LoVo (cell line): ENCODE data around the gene TMEM131.
A peak's percentile ranks its signal among the peaks of the same experiment; 100 is the strongest.
"Not testable (repeated sequence)": the region's sequence is repeated elsewhere in the genome, so short reads cannot be mapped to it uniquely, and the experiment has no call there.

Source experiments
- DNase-seq: peaks from one replicate; pipeline ENCODE4 v3.0.0-alpha.2; 2016; ENCODE audit warnings: low spot score

The TMEM131 gene

DNA sequence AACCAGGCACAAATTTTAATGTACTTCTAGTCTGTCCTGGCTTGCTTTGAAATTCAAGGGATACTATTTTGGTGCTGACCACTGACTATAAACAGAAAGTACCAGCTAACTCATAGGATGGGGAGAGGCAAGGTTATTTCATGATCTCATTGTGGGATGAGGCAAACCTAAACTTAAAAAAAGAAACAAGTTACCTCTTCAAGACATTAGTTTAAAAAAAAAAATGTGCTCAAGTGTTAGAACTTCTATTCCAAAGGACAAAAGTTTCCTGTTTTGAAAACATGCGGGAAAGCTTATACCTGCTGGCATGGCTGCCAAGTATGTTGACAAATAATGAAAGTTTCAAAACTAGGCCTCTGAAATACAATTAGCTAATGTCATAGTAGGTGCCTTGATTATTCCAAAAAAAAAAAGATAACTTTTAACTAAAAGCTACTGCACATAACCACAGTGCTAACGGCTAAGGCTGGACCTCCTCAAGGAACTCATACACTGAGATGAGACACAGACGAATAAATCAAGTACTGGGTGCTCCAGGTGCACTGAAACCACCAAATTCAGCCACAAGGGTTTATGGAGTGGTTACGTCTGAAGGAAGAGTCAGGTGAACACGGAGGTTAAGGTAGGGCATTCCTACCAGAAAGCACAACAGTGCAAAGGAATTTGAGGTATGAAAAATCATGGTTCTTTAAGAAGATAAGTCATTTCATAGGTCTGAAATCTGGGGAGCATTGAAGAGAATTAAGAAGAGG lies 38.1 kb downstream of the TMEM131 start:
- peak; percentile 14 for DNase-seq

DNA sequence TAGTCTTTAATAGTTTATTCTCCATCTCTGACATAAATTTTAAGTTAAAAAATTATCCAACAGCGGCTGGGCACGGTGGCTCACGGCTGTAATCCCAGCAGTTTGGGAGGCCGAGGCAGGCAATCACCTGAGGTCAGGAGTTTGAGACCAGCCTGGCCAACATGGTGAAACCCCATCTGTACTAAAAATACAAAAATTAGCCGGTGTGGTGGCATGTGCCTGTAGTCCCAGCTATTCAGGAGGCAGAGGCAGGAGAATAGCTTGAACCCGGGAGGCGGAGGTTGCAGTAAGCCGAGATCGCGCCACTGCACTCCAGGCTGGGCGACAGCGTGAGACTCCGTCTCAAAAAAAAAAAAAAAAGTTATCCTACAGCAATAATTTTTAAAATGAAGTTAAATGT lies 39.0 kb downstream of the TMEM131 start:
- not testable (repeated sequence) for DNase-seq

DNA sequence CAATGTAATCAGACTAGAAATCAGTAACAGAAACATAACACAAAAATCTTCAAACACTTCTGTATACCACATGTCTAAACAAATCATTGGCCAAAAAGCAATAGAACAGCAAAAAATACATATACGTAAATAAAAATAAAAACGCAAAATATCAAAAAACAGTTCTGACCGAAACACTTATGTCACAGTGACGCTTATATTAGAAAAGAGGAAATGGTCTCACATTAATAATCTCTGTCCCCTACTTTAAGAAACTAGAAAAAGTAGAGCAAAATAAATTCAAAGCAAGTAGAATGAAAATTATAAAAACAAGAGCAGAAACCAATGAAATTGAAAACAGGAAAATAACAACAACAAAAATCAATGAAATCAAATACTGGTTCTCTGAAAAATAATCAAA lies 41.9 kb downstream of the TMEM131 start:
- no peak for DNase-seq

DNA sequence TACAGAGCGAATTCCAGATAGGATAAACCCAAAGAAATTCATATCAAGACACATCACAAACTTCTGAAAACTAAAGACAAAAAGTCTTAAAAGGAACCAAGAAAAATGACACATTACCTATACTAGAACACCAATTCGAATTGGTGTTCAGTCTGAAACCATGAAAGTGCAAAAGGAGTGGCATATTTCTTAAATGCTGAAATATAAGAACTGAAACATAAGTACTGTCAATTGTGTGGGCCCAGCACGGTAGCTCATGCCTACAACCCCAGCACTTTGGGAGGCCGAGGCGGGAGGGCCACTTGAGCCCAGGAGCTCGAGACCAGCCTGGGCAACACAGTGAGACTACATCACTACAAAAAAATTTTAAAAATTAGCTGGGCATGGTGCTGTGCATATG lies 43.4 kb downstream of the TMEM131 start:
- no peak for DNase-seq

DNA sequence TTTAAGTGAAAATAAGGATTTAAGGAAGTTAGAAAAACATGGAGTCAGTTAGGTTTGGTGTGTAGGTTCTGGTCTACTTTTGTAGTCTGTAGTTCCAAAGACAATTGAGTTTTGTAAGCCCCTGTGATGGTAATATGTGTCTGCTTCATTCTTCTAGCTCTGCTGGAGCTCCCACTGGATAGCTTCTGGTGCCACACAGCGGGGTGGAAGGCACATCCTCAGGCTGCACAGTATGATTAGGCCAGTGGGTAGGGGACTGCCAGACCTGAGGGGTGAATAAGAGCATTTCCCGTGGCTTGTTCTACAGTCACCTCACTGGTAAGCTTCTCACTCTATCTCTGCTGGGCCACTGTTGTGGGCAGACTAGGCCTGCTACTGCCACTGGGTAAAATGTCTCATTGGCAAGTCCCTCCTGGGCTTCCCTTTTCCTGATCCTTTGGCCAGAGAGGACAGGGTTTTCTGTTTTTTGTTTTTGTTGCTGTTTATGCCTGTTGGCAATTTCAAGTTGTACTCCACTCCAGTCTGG lies 44.5 kb downstream of the TMEM131 start:
- no peak for DNase-seq

DNA sequence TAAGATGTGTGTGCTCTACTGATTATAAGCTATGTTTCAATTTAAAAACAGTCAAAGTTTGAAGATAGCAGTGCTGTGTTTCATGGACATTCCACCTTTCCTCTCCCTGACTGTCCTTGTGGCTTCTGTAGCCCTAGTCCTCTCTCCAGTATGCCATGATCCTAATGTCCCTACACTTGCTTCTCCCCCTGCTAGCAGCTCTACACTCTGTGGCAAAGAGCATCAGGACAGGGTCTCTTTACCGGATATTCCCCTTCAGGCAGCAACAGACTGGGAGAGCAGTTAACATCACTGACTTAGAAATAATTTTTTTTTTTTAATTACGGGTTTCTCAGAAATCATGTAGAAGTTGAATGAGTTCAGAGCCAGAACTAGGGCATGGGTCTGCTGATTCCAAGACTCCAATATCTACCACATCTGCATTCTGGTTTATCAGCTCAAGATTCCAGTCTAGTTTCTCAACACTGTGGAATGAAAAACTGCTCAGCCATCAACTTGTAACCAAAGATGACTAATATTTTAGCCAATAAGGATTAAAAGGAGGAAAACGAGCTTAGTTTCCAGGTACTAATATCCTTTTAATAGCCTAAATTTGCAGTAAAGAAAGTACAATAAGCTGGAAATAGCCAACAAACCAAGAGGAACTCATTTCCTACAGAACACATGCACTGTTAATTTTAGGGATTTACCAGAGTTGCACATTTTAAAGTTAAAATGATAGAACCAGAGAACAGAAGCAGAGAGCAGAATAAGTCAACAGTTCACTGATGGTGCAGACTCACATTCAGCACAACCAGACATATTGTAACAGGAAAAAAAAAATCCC lies 45.2 kb downstream of the TMEM131 start:
- DNase-seq = peak; percentile 28

DNA sequence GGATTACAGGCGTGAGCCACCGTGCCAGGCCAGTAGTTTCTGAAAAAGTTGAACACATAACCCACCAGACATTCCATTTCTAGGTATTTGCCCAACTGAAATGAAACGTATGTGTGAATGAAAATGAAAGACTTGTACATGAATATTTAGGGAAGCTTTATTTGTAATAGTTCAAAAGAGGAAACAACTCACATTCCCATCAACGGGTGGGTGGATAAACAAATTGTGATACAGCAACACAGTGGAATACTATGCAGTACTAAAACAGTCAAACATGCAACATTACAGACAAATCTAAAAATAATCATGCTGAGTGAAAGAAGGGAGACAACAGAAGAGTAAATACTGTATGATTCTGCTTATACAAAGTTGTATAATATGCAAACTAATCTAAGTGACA lies 46.8 kb downstream of the TMEM131 start:
- no peak for DNase-seq

DNA sequence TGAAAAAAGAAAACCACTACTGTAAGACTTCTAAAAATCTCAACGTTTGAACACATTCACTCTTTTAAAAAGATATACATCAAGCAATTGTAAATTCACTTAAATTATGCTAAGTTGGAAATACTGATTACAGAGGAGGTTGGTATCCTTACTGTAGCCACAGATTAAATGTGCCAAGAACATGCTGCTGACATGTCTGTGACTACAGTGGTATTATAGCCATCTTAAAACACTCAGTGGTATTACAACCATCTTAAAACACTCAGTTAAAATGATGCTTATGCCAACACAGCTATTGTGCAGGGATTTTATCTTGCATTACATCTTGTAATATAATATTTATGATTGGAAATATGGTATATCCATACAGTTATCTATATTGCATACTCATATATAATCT lies 50.0 kb downstream of the TMEM131 start:
- DNase-seq = no peak

DNA sequence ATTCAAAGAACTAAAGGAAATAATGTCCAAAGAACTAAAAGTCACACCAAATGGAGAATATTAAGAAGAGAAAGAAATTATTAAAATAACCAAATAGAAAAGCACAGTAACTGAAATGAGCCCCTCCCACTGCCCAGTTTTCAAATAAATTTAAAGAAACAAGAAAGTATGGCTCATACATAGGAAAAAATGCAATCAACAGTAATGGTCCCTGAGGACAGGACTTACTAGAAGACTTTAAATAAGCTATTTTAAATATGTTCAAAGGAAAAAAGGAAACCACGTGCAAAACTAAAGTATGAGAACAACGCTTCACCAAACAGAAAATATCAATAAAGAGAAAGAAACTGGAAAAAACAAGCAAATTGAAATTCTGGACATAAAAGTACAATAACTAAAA lies 58.9 kb downstream of the TMEM131 start:
- DNase-seq = no peak

DNA sequence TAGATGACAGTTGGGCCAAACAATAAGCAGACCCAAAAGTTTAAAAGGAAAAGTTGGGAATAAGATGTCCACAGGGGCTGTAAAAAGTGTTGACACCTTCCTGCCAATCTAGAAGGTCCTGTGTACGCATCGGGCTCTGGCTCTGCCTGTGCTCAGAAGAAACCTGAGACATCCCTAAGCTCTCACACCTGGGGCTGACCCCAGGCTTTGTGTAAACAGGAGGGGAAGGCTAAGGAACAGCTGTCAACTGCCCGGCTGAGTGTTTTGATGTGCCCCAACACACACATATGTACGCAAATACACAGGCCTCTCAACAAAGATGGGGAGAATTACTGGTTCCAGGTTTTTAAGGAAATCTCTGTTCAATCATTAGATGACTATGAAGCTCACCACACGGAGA lies 59.5 kb downstream of the TMEM131 start:
- peak; percentile 31 for DNase-seq

DNA sequence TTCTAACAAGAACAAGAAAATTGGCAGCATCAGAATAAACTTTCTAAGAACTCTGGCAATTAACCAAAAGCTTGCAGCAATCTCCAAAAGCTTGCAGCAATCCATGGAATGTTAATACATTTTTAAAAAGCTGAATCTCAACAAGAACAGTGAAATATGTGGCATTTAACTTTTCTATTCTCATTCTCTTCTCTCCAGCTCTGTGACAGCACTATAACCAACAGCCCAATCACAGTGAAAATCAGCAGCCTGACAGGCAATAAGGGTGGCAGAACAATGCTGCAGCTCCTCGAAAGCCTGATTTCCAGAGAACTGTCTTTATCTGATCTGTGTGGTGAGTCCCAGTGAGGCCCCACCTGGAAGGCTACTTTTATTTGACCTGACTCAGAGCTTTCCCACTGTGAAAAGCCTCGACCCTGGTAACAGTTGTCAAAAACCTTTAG lies 60.0 kb downstream of the TMEM131 start:
- DNase-seq = peak; percentile 37

DNA sequence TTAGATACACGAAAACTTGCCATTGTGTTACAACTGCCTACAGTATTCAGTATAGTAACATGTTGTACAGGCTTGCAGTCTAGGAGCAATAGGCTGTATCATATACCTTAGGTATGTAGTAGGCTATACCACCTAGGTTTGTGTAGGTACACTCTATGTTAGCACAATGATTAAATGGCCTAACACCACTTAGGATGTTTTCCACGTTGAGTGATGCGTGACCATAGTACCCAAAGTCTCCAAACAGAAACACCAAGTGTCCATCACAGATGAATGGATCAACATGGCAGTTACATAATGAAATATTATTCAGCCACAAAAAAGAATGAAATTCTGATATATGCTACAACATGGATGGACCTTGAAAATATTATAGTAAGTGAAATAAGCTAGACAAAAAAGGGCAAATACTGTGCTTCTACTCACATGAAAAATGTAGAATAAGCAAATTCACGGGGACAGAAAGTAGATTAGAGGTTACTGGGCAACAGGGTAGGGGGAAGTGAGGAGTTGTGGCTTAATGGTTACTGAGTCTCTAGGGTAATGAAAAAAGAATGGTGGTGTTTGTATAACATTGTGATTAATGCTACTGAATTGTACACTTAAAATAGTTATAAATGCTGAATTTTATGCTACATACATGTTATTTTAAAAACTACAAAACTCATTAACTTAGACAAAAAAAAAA lies 62.6 kb downstream of the TMEM131 start:
- no peak for DNase-seq

DNA sequence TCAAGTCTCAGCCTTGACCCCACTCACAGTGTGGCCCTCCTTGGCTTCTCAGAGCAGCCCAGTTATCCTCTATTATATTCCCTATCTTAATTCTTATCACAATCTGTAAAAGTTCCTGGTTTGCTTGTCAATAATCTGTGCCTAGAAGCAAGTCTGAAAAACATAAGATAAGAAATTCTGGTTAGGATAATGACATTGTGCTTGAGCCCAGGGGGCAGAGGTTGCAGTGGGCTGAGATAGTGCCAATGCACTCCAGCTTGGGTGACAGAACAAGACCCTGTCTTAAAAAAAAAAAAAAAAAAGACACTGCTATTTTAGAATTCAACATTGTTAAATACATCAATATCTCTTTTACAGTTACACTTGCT lies 63.9 kb downstream of the TMEM131 start:
- DNase-seq = no peak

DNA sequence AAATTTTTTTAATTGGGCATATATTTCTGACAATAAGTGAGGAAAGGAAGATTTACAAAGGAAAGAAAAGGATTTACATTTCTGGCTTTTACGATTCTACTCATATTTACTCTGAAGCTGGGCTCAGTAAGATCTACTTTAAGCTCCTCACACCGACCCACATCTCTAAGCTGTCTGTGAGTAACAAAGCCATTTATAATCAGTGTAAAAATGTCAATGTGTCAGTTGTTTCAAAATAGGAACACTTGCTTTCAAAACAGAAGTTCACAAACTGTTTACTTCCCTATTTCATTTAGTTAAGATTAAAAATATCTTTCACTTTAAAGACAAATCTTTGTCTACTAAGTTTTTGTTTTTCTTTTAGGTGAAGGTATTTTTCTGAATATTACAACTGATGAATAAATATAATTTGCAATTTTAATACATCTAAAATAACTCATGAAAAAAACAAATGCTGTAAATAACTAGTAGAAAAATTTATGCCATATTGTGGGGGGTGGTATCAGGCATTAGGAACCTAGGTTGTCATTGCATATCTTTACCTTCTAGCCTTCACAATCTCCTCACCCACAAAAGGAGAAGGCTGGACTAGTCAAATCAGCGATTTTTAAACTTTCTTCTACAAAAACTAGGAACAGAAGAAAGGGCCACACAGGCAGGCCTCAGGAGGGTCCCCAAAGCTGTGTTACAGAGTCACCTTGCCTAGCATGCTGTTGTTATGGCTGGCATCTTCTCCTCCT lies 64.5 kb downstream of the TMEM131 start:
- DNase-seq = no peak

DNA sequence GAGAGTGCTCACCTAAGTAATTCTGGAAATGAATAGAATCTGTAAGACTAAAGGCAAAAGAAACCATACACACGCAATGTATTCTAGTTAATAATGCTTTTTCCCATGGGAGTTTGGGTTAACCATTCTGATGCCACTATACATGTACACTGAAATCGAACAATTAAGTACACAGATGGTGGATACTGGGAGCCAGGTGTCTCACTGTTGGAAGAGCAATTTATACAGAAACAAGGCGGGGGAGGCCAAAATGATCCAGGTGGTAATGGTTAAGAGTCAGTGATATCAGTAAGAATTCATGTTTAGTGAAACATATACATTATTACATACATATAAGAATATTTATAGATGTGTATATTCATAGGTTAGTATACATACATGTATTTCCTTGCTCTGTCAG lies 67.2 kb downstream of the TMEM131 start:
- no peak for DNase-seq

DNA sequence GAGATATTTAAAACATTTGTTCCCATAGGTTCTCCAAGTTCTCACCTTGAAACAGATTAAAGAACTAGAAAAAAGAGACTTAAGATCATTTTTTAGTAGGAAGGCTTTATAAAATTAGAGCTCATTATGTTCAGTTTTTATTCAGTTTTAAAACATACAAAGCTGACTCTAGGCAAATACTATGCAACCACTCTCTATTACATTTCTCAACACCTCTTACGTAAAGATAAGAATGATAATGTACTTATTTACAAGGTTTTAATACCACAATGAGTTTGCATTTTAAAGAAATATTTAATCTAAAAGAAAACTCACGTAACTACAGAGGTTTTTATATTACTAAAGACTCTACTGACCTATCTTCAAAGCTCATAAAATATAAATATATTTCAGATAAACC lies 68.8 kb downstream of the TMEM131 start:
- no peak for DNase-seq

DNA sequence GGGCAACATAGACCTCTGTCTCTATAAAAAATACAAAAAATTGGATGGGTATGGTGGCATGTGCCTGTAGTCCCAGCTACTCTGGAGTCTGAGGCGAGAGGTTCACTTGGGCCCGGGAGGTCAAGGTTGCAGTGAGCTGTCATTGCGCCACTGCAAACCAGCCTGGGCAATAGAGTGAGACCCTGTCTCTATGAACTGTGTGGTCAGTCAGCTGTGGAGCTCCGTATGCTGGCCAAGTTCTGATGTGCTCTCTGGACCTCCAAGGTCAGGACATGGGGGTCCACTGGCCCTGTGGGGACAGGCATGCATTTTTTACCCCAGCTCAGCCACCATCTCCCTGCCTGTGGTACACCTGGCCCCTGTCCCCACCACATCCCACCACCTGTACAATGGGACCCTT lies 71.6 kb downstream of the TMEM131 start:
- no peak for DNase-seq

DNA sequence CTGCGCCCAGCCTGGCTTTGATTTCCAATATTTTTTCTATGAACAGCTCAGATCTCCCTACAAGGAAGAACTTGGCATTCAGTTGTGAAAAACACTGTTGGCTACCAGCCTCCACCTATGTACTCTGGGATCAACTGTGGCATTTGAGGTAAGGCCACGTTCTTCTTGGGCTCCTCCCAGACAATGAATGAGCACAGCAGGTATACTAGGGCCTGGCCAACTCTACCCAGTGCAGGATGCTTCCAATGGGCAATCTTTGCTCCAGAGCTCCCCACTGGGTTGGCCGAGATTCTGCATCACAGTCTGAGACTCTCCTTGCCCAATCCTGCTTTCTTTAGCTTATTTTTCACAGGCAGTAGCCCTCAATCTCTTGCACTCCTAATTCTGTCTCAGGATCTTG lies 75.9 kb downstream of the TMEM131 start:
- DNase-seq = no peak

DNA sequence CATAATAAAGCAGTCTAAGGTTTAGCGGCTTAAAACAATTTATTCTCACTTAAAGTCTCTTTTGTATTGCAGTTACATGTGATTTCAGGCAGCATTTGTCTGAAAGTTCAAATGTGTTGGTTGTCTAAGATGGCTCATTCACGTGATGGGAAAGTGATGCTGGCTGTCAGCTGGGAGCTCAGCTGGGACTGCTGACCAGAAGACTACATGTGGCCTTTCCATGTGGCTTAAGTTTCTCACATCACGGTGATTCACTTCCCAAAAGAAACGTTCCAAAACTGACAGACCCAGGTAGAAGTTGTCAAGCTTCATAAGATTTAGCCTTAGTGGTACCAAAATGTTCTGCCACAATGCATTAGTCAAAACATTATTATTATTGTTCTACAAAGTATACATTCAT lies 76.9 kb downstream of the TMEM131 start:
- no peak for DNase-seq

DNA sequence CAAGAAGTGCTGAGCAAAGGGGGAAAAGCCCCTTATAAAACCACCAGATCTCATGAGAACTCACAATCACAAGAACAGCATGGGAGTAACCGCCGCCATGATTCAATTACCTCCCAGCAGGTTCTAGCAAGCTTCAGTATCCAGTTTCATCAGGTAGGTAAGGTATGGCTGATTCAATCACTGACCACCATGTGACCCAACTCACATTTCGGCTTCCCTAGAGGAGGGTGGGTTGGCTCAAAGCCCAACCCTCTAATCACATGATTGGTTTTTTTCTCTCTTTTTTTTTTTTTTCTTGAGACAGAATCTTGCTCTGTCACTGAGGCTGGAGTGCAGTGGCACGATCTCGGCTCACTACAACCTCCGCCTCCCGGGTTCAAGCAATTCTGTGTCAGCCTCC lies 78.1 kb downstream of the TMEM131 start:
- DNase-seq = not testable (repeated sequence)

DNA sequence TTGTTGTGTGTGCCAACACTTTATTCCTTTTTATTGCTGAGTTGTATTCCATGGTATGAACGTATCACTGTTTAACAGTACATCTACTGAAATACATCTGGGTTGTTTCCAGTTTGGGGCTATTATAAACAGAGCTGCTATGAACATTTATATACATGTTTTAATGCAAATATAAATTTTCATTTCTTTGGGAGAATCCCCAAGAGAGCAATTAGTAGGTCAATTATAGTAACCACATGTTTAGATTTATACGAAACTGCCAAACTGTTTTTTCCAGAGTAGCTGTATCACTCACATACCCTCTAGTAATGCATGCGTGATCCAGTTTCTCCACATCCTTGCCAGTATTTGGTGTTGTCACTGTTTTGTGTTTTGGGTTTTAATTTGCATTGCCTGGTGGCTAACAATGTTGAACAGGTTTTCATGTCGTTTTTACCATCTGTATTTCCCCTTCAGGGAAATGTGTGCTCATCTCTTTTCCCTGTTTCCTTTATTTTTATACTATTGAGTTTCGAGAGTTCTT lies 81.0 kb downstream of the TMEM131 start:
- no peak for DNase-seq

DNA sequence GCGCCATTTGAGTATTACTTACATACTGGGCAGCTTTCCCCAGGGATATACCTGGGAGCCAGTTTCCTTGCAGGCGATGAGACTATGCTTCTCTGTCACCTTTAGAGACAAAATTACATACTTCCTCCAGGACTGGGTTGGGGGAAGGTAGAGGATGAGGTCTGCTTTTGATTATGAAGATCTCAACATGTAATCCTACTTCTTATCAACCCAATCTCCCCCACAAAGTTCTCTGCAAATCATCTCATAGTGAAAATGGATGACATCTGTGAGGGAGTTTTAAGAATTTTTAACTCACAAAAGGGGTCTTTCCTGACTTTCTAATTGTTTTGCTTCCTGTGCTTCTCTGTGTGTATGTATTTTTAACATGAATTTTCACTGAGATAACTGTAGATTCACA lies 81.9 kb downstream of the TMEM131 start:
- no peak for DNase-seq
